Spinal cord (tissue), 10 donors: ENCODE data around the gene OR2C3. TPM values are rescaled to one million over a fixed set of nuclear protein-coding genes. Genes with fewer than 3 reads are reported as not detected.
"Not testable (repeated sequence)": the region's sequence is repeated elsewhere in the genome, so short reads cannot be mapped to it uniquely, and the experiment has no call there.

Experiments used
- DNase-seq, 6 donors: peaks; one replicate each; pipeline versions ENCODE4 v3.0.0 to v3.0.0-alpha.2; 2013 to 2015; ENCODE audit warnings: low spot score in 6 of 6, low read depth in 4 of 6
- H3K27ac ChIP-seq: one replicate; pipeline ENCODE4 v1.5.1; 2013; ENCODE audit warnings: low read depth, low read length, control low read depth
- H3K27me3 ChIP-seq: one replicate; pipeline ENCODE4 v1.6.1; 2013; ENCODE audit warnings: low read length; ENCODE audit not compliant: control insufficient read depth, insufficient read depth
- H3K36me3 ChIP-seq: one replicate; pipeline ENCODE4 v1.6.1; 2013; ENCODE audit warnings: low read length; ENCODE audit not compliant: control insufficient read depth, insufficient read depth
- H3K4me1 ChIP-seq: one replicate; pipeline ENCODE4 v1.6.1; 2013; ENCODE audit warnings: low read length; ENCODE audit not compliant: control insufficient read depth, insufficient read depth
- H3K4me3 ChIP-seq: one replicate; pipeline ENCODE4 v1.5.1; 2013; ENCODE audit warnings: low read depth, low read length, control low read depth
- H3K9me3 ChIP-seq: one replicate; pipeline ENCODE4 v1.6.1; 2013; ENCODE audit warnings: low read length; ENCODE audit not compliant: control insufficient read depth, insufficient read depth
- WGBS: methylation state at CpG from one replicate; pipeline ENCODE4 v1.1.5; 2013; ENCODE audit warnings: missing lambda C conversion rate; ENCODE audit not compliant: insufficient coverage; 5-methylcytosine and 5-hydroxymethylcytosine counted together
- polyA plus RNA-seq, 2 donors: library from polyadenylated mRNA; unstranded; fragments of 120-200 nt; gene quantifications; one replicate each; pipeline ENCODE4 v1.2.1, GENCODE V29; 2013; ENCODE audit not compliant: insufficient read length in 2 of 2
- total RNA-seq, 2 donors: library from RNA; depleted of rRNA in 1 of 2; stranded (reverse); fragments of 120-200 nt in 1 of 2; fragments of >200 nt in 1 of 2; gene quantifications; one replicate each; pipeline versions ENCODE4 v1.2.3 to v1.2.4, GENCODE V29; 2013 to 2014
- donor health status: healthy.

Gene OR2C3
- total and polyA plus RNA-seq, 4 donors: under 0.01 to 0.95 (median 0.34) TPM

DNA sequence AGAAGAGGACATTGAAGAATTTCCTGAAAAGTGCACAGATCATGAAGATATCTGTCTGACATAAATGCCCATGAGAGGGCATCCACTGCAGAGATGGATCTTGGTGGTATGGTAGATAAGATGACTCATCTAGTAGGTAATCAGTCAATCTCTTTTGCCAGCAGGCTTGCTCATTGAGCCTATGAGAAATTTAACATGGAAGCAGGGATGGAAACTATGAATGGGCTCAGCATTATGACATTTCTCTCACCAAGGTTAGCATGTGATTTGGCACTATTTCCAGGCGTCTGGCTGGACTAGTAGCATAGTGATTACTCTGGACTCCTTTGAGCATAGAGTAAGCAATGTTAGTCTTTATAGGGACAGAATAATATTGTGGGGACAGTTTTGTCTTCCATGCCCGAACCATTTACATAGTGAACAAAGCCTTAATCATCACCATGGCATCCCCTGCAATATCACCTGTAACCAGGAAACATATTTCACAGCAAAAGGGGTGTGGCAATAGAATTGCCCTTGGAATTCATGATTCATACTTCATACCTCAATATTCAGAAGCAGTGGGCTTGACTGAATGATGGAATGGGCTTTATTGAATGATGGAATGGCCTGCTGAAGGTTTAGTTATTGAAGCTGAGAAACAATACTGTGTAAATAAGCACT, 7.3 kb downstream of the OR2C3 start:
- H3K36me3 ChIP-seq: no peaks in the 10 kb centered on the region
- no CpG with 5 or more reads among the region's 2 CpGs for WGBS
- DNase-seq: no peak
- H3K4me3 ChIP-seq: no peak overlapping the region
- H3K27me3 ChIP-seq: no peaks in the 10 kb centered on the region
- H3K27ac ChIP-seq: no peak overlapping the region
- no peaks in the 10 kb centered on the region for H3K4me1 ChIP-seq
- H3K9me3 ChIP-seq: no peaks in the 10 kb centered on the region

DNA sequence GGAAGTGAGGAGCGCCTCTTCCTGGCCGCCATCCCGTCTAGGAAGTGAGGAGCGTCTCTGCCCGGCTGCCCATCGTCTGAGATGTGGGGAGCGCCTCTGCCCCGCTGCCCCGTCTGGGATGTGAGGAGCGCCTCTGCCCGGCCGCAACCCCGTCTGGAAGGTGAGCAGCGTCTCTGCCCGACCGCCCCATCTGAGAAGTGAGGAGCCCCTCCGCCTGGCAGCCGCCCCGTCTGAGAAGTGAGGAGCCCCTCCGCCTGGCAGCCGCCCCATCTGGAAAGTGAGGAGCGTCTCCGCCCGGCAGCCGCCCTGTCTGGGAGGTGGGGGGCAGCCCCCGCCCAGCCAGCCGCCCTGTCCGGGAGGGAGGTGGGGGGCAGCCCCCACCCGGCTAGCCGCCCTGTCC, 14.4 kb downstream of the OR2C3 start:
- H3K4me1 ChIP-seq, H3K36me3 ChIP-seq, H3K27me3 ChIP-seq, DNase-seq, H3K4me3 ChIP-seq, H3K9me3 ChIP-seq, H3K27ac ChIP-seq: not testable (repeated sequence)
- 89% methylated on average over 10 of the region's 30 CpGs for WGBS

DNA sequence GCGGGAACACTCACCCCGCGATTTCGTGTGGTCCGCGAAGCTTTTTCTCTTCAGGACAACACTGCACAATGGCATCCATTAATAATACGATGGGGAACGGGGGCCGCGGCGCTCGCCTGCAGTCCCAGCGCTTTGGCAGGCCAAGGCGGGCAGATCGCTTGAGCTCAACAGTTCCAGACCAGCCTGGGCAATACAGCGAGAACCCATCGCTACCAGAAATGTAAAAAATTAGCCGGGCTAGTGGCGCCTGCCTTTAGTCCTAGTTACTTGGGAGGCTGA, 17.7 kb downstream of the OR2C3 start:
- no peak overlapping the region for H3K4me3 ChIP-seq
- DNase-seq: no peak
- peaks cover 6% of the 10 kb centered on the region for H3K9me3 ChIP-seq
- no peaks in the 10 kb centered on the region for H3K27me3 ChIP-seq
- H3K4me1 ChIP-seq: peaks cover 8% of the 10 kb centered on the region
- WGBS: 73% methylated on average over 19 of the region's 19 CpGs
- H3K27ac ChIP-seq: no peak overlapping the region
- no peaks in the 10 kb centered on the region for H3K36me3 ChIP-seq

GRCh38 chr1:247517795-247518612, 18.2 kb downstream of the OR2C3 start:
- peaks cover 8% of the 10 kb centered on the region for H3K4me1 ChIP-seq
- WGBS: 50% methylated on average over 72 of the region's 72 CpGs
- peaks cover 7% of the 10 kb centered on the region for H3K9me3 ChIP-seq
- H3K27me3 ChIP-seq: no peaks in the 10 kb centered on the region
- peak in 1 of 6 donors; percentile 24 for DNase-seq
- H3K36me3 ChIP-seq: no peaks in the 10 kb centered on the region
- no peak overlapping the region for H3K27ac ChIP-seq
- H3K4me3 ChIP-seq: no peak overlapping the region

DNA sequence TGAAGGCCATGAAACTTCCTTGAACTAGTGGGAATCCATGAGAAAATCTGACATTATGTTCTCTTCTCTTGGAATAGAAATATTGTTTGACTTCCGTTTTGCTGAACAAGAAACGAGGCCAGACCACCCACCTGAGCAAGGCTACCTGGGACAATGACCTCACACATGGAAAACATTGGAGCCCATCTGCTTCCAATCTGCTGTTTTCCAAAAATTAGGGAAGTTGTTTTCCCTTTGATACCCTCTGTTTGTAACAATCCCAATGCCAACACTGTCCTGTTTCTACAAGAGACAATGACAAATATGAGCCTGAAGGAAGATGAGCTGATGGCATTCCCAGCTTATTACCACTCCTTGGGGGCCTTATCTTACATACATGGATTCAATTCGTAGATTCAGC, 29.4 kb downstream of the OR2C3 start:
- no peaks in the 10 kb centered on the region for H3K36me3 ChIP-seq
- no CpG with 5 or more reads among the region's 3 CpGs for WGBS
- H3K9me3 ChIP-seq: peaks cover 5% of the 10 kb centered on the region
- no peaks in the 10 kb centered on the region for H3K4me1 ChIP-seq
- no peak for DNase-seq
- no peaks in the 10 kb centered on the region for H3K27me3 ChIP-seq
- no peak overlapping the region for H3K27ac ChIP-seq
- H3K4me3 ChIP-seq: no peak overlapping the region

DNA sequence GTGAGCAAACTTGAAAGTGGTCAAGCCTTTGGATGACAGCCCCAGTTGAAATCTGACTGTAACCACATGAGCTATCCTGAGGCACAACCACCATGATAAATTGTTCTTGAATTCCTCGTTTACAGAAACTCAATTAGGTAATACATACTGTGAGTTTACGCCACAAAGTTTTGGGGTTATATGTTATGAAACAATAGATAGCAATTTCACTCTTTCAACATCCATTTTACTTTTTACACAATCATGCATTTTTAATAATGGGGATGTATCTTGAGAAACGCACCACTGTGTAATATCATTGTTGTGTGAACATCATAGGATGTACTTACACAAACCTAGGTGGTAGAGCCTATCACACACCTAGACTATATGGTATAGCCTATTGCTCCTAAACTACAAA, 35.4 kb downstream of the OR2C3 start:
- H3K27ac ChIP-seq: no peak overlapping the region
- no peaks in the 10 kb centered on the region for H3K36me3 ChIP-seq
- no peaks in the 10 kb centered on the region for H3K4me1 ChIP-seq
- no peaks in the 10 kb centered on the region for H3K27me3 ChIP-seq
- H3K9me3 ChIP-seq: peaks cover 2% of the 10 kb centered on the region
- H3K4me3 ChIP-seq: no peak overlapping the region
- no CpG with 5 or more reads among the region's 3 CpGs for WGBS
- DNase-seq: no peak

DNA sequence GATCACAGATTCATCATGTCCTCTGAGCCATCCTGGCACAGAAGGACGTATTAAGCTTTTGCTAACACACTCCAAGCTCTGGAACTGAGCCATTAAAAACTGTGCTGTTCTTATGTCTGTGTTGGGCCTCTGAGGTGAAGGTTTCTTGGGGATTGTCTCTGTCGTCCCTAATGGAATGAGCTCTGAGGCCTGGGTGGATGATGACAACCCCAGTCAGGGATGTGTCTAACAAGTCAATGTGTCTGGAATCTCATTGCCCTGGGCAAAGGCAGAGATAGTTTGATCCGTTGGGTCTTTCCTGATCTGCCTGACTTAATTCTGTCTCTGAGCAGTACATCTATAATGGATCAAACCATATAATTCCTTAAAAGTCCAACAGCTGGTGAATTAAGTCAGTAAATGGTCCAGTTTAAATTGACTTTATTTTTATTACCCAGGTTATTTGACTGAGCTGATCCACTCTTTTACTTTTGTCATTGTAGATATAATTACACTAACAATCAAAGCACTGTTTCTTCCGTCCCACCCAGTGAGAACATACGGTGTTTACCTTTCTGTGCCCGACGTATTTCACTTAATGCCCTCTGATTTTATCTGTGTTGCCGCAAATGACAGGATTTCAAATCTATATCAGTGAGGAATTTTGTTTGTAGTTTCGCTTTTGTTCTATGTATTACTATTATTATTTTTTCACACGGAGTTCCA, 39.5 kb downstream of the OR2C3 start:
- Histone ChIP-seq H3K27me3 (no peaks in the 10 kb centered on the region), H3K36me3 (no peaks in the 10 kb centered on the region), H3K4me3 (no peak overlapping the region), H3K9me3 (no peaks in the 10 kb centered on the region), H3K27ac (no peak overlapping the region), H3K4me1 (no peaks in the 10 kb centered on the region)
- peak in 2 of 6 donors; percentile 6 to 24 for DNase-seq
- WGBS: 40% methylated on average over 2 of the region's 10 CpGs

GRCh38 chr1:247494767-247495166, 41.5 kb downstream of the OR2C3 start:
- no CpG with 5 or more reads among the region's 2 CpGs for WGBS
- Histone ChIP-seq H3K9me3 (no peaks in the 10 kb centered on the region), H3K36me3 (no peaks in the 10 kb centered on the region), H3K4me3 (no peak overlapping the region), H3K4me1 (no peaks in the 10 kb centered on the region), H3K27me3 (no peaks in the 10 kb centered on the region), H3K27ac (no peak overlapping the region)
- no peak for DNase-seq

GRCh38 chr1:247493106-247493505, 43.1 kb downstream of the OR2C3 start:
- no peaks in the 10 kb centered on the region for H3K27me3 ChIP-seq
- H3K27ac ChIP-seq: no peak overlapping the region
- no peak overlapping the region for H3K4me3 ChIP-seq
- WGBS: no CpG with 5 or more reads among the region's 1 CpG
- no peak for DNase-seq
- H3K36me3 ChIP-seq: no peaks in the 10 kb centered on the region
- no peaks in the 10 kb centered on the region for H3K4me1 ChIP-seq
- no peaks in the 10 kb centered on the region for H3K9me3 ChIP-seq
